Activated T-cell treated with anti-CD3 and anti-CD28 coated beads for 1 hour (primary cell): Measurements from ENCODE around the gene ZFHX2.
A peak's percentile ranks its signal among the peaks of the same experiment; 100 is the strongest.

Source experiments
- DNase-seq: peaks from one replicate; pipeline ENCODE4 v3.0.0-alpha.2; 2020; ENCODE audit warnings: low read depth

The ZFHX2 gene

GRCh38 chr14:23559926-23560520 is 8.5 kb upstream of the ZFHX2 start:
- DNase-seq: no peak

DNA sequence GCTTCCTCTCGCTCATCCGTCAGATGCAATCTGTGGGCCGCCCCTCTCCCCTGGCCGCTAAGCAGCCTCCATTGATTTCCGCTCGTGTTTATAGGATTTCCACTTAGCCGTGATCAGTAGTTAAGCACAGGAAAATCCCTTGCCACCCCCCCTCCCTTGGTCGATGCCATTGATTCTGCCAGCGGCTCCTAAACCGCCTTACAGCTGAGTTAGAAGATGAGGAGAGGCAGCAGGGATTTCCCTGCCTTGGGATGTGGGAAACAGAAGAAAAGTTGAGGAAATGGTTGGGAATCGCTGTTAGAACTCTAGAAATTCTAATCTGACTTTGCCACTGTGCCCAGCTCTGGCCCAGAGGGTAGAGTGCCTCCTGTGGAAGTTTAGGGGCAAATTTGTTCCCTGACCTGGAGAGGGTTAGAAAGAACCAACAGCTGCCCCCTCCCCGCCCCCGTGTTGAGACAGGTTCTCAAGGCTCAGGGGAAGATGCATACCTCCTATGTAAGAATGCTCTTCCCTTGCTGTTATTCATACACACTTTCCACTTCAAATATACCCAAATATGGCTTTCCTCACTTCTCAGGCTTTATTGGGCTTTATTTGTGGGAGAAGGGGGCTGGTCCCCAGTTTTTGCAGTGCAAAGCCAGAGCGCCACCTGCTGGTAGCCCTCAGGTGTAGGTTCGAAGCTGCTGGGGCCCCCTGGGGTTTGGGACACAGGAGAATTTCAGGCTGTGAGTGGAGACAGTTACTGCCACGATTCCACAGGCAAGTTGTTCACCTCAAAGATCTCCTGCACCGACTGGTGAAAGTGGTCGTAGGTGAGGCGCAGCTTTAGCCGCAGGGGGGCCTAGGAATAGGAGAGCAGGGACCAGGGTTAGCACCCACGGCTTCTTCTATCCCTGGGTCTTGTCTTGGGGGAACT is 7.7 kb upstream of the ZFHX2 start:
- peak; percentile 61 for DNase-seq

DNA sequence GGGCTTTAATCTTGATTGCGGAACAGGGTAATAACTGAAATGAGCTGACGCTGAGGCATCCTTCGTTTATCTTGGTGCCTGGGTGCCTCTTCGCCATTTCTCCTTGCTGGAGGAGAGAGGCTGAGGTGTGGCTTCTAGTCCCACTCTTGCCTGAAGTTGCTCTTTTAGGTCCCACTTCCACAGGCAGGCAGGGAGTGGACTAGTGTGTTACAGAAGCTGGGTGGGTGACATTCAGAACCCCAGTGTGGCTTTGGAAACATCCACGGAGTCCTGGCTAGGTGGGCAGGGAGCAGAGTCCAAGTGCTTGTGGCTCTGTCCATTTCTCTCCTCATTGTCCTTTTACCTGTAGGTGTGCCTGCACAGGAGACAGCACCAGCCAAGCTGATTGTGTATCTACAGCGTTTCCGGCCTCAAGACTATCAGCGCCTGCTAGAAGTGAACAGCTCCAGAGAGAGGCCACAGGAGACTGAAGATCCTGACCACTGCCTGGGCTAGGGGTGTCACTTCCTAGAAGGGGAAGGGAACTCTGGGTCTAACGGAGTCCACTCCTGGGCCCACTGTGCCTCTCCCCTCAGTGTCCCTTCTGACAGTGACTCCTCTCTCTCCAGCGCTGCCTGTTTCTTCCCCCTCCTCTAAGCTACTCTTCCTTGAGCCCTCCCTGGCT is 6.9 kb upstream of the ZFHX2 start:
- DNase-seq: no peak

DNA sequence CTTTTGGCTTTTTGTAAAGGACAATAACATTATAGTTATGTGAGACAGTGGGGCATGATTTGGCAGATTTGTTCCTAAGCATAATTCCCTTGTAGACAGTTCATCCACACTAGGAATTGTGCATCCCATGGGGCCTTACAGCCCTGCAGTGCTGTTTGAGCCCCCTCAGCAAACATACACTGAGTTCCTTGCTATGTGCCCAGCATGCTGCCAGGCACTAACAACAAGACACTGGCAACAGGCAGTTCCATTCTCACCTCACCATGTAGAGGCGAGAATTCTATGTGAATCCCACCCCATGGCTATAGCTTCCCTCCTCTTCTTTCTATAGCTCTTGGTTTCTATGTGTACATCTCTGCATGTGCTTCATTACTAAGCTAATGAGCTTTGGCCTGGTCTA is 6.4 kb upstream of the ZFHX2 start:
- DNase-seq: no peak

- DNase-seq: no peak
These were observed 6.0 kb upstream of the ZFHX2 start for GRCh38 chr14:23557521-23557920.

GRCh38 chr14:23556700-23557440 is 5.3 kb upstream of the ZFHX2 start:
- no peak for DNase-seq

- peak; percentile 92 for DNase-seq
These were observed 4.5 kb upstream of the ZFHX2 start, which contains the start of gene THTPA for GRCh38 chr14:23555882-23556699. Gene THTPA (plus strand): TSS chr14:23556271. CDS start chr14:23556758, 487 bp downstream.

DNA sequence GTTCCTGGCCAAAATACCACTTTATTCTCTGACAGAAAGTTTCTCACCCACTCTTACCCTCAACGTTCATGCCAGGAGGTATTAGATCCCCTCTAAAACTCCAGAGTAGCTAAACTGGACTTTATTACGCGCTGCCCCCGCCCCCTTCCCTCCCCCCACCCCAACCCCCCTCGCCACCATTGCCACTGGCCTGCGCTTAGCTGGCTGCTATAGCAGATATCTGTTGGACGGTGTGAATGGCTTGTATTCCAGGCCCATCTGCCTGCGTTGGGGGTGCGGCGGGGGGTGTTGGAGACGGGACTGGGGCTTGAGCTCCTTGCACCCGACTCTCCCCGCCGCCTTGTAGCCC is 3.9 kb upstream of the ZFHX2 start:
- no peak for DNase-seq

DNA sequence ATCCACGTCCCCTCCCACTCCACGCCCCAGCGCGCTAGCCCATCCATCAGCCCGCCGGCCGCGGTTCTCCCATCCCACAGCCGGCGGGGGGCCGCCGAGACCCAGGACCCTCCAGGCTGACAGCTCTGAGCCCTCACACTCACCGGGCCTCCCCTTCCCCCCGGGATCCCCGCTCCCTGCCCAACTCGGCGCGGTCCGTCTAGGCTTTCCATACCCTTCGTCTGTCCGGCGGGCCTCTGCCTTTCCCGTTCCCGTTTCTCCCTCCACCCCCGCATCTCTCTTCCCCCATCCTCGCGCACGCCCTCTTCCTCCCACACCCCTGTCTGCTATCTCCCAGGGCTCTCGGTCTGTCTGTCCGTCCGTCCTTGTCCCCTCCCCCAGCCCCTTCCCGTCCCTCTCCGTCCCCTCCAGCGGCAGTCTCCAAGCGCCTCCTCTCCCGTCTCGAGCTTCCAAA is 726 bp downstream of the ZFHX2 start:
- no peak for DNase-seq

GRCh38 chr14:23550131-23550811 is 1.3 kb downstream of the ZFHX2 start:
- no peak for DNase-seq

DNA sequence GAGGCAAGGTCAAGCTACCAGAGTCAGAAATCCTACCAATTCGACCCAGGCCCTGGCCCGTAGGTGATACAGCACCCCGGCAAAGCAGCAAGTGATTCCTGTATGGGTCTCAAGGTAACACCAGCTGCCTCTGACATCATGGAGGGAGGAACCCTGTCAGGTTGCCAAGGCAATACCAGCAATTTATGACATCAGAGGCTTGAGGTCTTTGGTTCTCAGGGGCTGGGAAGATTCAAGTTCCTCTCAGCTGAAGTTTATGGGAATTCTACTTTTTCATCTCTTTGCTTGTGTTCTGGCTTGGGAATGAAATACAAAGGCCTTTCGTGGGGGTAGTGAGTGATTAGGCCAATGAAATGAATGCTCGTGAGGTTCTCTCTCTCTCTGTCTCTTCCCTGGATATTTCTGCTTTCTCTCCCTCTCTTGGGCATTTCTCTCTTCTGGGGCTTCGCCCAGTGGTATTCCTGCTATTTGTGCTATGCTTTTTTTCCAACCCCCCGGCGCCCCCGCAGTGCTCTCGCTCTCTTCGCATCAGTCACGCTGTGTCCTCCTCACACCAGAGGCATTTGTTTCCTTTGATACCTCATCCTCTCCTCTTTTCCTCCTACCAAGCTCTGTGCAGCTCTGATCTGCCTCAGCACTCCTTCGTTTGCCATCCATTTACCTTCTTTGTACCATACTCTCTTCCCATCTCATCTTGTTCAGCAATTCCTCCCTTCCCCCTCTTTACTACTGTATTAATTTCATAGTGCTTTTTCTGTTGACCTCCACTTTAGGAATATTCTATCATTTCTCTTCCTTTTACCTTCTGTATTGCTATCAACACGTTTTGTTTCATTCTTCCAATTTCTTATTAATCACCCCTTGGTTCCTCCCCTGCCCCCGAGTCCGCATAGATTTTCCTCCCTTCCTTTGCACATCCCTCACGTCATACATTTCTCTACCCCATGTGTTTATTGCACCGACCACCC is 2.9 kb downstream of the ZFHX2 start:
- DNase-seq: no peak

DNA sequence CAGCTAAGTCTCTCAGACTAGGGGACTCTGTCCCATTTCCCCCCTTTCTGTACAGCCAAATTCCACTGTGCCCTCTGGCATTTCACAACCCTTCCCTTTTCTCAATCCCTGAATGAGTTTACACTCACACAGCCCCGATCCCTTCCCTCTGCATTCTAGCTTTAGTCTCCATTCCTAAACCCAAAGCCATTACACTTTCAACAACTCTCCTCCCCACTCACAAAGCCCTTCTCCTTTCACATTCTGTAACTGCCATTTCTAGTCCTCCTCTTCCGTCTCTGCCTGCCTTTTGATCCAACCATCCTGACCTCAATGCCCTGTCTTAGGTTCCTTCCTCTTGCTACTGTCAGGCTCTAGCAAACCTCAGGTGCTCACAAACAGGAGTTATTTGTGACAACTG is 3.6 kb downstream of the ZFHX2 start:
- no peak for DNase-seq

GRCh38 chr14:23546450-23547035 is 5.0 kb downstream of the ZFHX2 start:
- DNase-seq: no peak

GRCh38 chr14:23545740-23546365 is 5.7 kb downstream of the ZFHX2 start:
- no peak for DNase-seq

DNA sequence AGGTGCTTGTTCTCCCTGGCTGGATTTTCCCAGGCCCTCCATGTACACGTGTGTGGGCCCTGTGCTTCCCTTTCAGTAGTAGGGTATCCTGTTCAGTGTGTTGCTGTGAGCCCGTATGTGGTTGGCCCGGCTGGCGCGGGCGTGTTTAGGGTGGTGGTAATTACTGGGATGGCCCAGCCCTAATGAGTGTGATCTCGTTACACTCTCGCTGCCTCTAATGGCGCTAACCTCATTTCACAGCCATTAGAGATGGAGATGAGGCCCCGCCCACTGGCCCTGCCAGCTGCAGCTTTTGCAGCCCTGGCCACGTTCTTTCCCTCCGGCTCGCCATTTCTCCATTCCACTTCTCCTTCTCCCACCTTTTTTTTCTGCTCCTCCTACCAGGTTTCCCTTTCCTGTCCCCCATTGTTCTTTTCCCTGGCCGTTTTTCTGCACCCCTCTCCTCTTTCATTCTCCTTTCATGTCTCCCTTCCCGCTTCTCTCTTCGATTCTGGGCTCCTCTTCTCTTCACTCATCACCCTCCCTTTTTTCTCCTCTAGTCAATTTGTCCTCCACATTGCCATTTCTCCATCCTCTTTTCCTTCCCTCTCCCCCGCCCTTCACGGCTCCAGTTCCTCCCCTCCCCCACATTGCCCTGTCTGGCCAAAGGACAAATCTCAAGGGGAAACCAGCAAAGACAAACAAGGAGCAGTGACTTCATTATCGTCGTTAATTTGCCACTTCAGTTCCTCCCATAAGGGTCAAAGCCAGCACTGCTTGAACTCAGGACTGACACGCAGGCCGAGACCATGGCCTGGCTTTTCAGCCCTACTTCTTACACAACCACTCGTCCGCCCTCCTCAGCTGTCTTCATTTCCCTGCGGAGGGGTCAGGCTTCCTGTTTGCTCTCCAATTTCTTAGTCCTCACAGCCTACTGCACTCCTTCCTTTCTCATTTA is 6.8 kb downstream of the ZFHX2 start:
- no peak for DNase-seq

DNA sequence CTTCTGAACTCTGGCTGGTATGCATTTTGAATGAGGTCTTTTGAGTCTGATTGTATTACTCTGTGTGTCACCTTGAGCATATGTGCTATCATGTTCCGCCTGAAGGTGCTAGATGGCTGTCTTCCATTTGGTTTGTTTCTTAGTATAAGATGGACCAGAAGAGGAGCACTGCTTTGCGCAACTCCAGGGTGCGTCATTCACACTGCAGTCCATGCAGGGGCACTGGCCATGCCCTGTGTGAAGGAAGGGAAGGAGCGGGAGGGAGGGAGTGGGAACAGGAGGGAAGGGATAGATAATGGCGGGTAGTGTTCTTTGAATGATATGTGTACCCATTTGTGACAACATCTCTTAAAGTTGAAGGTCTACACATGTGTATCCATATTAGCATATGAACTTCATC is 8.2 kb downstream of the ZFHX2 start:
- no peak for DNase-seq

- no peak for DNase-seq
These were observed 9.3 kb downstream of the ZFHX2 start for GRCh38 chr14:23542261-23542660.

- DNase-seq: no peak
These were observed 11.5 kb downstream of the ZFHX2 start for GRCh38 chr14:23540141-23540469.
